T-helper 1 cell treated with Interleukin-12 subunit alpha and Interleukin-12 subunit beta and Interleukin-4 antibody, amounts not matched to agents 30 μg/mL and 1 μg/mL, for 36 hours (primary cell): ENCODE measurements around the gene TRAPPC14.

Source experiments
- H3K27ac Mint-ChIP-seq: one replicate; pipeline ENCODE4 v1.8.0; 2021; ENCODE audit warnings: mild to moderate bottlenecking, mixed read lengths
- H3K27me3 Mint-ChIP-seq: one replicate; pipeline ENCODE4 v1.8.0; 2021; ENCODE audit warnings: low read depth, mixed read lengths
- H3K36me3 Mint-ChIP-seq: one replicate; pipeline ENCODE4 v1.8.0; 2021; ENCODE audit warnings: low read depth, mixed read lengths
- H3K4me1 Mint-ChIP-seq: one replicate; pipeline ENCODE4 v1.8.0; 2021; ENCODE audit warnings: low read depth, mixed read lengths
- H3K4me3 Mint-ChIP-seq: one replicate; pipeline ENCODE4 v1.8.0; 2021; ENCODE audit warnings: mild to moderate bottlenecking, moderate library complexity, mixed read lengths
- H3K9me3 Mint-ChIP-seq: one replicate; pipeline ENCODE4 v1.8.0; 2021; ENCODE audit warnings: mixed read lengths

The TRAPPC14 gene

GRCh38 chr7:100111156-100111555 lies 47.4 kb downstream of the TRAPPC14 start:
- no peak overlapping the region for H3K4me3 Mint-ChIP-seq
- H3K27me3 Mint-ChIP-seq: no peaks in the 10 kb centered on the region
- H3K4me1 Mint-ChIP-seq: no peaks in the 10 kb centered on the region
- H3K9me3 Mint-ChIP-seq: no peaks in the 10 kb centered on the region
- H3K36me3 Mint-ChIP-seq: peaks cover 17% of the 10 kb centered on the region
- no peak overlapping the region for H3K27ac Mint-ChIP-seq

GRCh38 chr7:100109521-100110163 lies 48.9 kb downstream of the TRAPPC14 start:
- H3K9me3 Mint-ChIP-seq: no peaks in the 10 kb centered on the region
- no peak overlapping the region for H3K27ac Mint-ChIP-seq
- H3K4me1 Mint-ChIP-seq: no peaks in the 10 kb centered on the region
- no peaks in the 10 kb centered on the region for H3K27me3 Mint-ChIP-seq
- H3K36me3 Mint-ChIP-seq: peaks cover 17% of the 10 kb centered on the region
- no peak overlapping the region for H3K4me3 Mint-ChIP-seq

GRCh38 chr7:100107890-100108289 lies 50.6 kb downstream of the TRAPPC14 start:
- Mint-ChIP-seq H3K36me3 (peaks cover 14% of the 10 kb centered on the region), H3K27ac (no peak overlapping the region), H3K4me1 (peaks cover 5% of the 10 kb centered on the region), H3K27me3 (no peaks in the 10 kb centered on the region), H3K4me3 (no peak overlapping the region), H3K9me3 (no peaks in the 10 kb centered on the region)

- peaks cover 11% of the 10 kb centered on the region for H3K4me1 Mint-ChIP-seq
- no peaks in the 10 kb centered on the region for H3K9me3 Mint-ChIP-seq
- H3K27ac Mint-ChIP-seq: no peak overlapping the region
- H3K4me3 Mint-ChIP-seq: no peak overlapping the region
- H3K27me3 Mint-ChIP-seq: no peaks in the 10 kb centered on the region
- H3K36me3 Mint-ChIP-seq: peaks cover 14% of the 10 kb centered on the region
These were observed 51.3 kb downstream of the TRAPPC14 start for GRCh38 chr7:100107125-100107737.

- Mint-ChIP-seq H3K27me3 (no peaks in the 10 kb centered on the region), H3K36me3 (peaks cover 14% of the 10 kb centered on the region), H3K9me3 (no peaks in the 10 kb centered on the region), H3K4me3 (no peak overlapping the region), H3K27ac (peak overlapping the region; percentile 31), H3K4me1 (peaks cover 11% of the 10 kb centered on the region)
These were observed 51.9 kb downstream of the TRAPPC14 start for GRCh38 chr7:100106633-100107032.

GRCh38 chr7:100105534-100105933 lies 53.0 kb downstream of the TRAPPC14 start:
- Mint-ChIP-seq H3K27ac (no peak overlapping the region), H3K36me3 (peaks cover 11% of the 10 kb centered on the region), H3K27me3 (no peaks in the 10 kb centered on the region), H3K4me3 (no peak overlapping the region), H3K4me1 (peaks cover 11% of the 10 kb centered on the region), H3K9me3 (no peaks in the 10 kb centered on the region)
